ENCODE measurements around the gene ANKLE1. TPM values are rescaled to one million over a fixed set of nuclear protein-coding genes. Genes with fewer than 3 reads are reported as not detected.

ANKLE1 gene
- total RNA-seq, 2 donors from 2014 or later, result 1.2 TPM; not detected in 1

DNA sequence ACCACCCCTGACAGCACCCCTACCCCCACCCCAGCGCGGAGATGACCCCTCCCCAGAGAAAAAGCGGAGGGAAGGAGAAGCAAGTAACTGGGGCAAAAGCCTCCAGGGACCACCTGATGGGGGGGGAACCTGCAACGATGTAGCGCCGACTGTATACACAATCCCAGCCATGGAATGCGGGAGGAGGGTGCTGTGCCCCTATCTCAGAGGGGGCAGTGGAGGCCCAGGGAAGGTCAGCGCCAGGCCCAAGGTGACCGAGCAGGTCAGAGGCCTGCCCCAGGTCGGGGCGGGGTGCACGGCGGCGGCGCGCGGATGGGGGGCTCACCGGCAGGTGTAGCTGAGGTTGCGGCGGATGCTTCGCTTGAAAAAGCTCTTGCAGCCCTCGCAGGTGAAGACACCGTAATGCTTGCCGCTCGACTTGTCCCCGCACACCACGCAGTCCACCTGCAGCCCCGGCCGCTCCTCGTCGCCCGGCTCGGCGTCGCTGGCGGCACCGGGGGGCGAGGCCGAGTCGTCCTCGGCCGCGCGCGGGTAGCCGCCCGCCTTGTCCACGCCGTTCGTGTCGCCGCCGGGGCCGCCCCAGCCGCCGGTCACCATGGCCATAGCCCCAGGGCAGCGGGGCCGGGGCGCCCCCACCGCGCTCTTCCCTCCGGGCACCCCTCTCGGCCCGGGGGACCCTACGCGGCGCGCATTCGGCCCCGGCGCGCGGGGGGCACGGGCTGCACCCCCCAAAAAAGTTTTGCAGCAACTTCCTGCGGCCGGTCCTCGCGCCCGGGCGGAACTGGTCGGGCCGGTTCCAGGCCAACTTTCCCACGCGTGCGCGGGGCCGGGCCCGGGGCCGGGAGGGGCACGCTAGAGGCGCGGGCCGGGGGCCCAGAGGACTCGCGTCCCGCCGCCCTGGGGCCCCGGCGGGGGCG, 36.8 kb upstream of the ANKLE1 start:
- peaks cover 18 to 40% of the 10 kb centered on the region in 2 donors for H3K4me1 ChIP-seq (ENCODE audit: control insufficient read depth in 1 of 2, low read depth in 2 of 2)
- H3K4me3 ChIP-seq, result peak overlapping the region; percentile 84
- DNase-seq (ENCODE audit: low spot score), result no peak
- no peaks in the 10 kb centered on the region for H3K27me3 ChIP-seq (replicated peaks; ENCODE audit: insufficient read depth)
- TF ChIP-seq, protein P1, sequence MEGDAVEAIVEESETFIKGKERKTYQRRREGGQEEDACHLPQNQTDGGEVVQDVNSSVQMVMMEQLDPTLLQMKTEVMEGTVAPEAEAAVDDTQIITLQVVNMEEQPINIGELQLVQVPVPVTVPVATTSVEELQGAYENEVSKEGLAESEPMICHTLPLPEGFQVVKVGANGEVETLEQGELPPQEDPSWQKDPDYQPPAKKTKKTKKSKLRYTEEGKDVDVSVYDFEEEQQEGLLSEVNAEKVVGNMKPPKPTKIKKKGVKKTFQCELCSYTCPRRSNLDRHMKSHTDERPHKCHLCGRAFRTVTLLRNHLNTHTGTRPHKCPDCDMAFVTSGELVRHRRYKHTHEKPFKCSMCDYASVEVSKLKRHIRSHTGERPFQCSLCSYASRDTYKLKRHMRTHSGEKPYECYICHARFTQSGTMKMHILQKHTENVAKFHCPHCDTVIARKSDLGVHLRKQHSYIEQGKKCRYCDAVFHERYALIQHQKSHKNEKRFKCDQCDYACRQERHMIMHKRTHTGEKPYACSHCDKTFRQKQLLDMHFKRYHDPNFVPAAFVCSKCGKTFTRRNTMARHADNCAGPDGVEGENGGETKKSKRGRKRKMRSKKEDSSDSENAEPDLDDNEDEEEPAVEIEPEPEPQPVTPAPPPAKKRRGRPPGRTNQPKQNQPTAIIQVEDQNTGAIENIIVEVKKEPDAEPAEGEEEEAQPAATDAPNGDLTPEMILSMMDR (IDR thresholded peaks at IDR 0.05), result no peak
- no peaks in the 10 kb centered on the region for H3K9me3 ChIP-seq
- H3K27ac ChIP-seq, result peak overlapping the region; percentile 75 to 87
- peaks cover 6% of the 10 kb centered on the region for H3K36me3 ChIP-seq
- no peak for ATAC-seq (ENCODE audit: insufficient number of reproducible peaks, low FRiP score, low read depth)

- TF ChIP-seq, protein P1 (IDR thresholded peaks at IDR 0.05), result no peak
- H3K27ac ChIP-seq, result peak within 1 kb of the TSS; percentile 75 to 87
- H3K36me3 ChIP-seq, result peaks cover 4% of the 10 kb centered on the region
- peaks cover 18 to 40% of the 10 kb centered on the region in 2 donors for H3K4me1 ChIP-seq (ENCODE audit: control insufficient read depth in 1 of 2, low read depth in 2 of 2)
- ATAC-seq (ENCODE audit: insufficient number of reproducible peaks, low FRiP score, low read depth) (no peak), DNase-seq (ENCODE audit: low spot score) (no peak)
- H3K4me3 ChIP-seq, result peak within 1 kb of the TSS; percentile 86
- H3K9me3 ChIP-seq, result no peaks in the 10 kb centered on the region
- no peaks in the 10 kb centered on the region for H3K27me3 ChIP-seq (replicated peaks; ENCODE audit: insufficient read depth)
Measured at GRCh38 chr19:17245535-17245984, 36.1 kb upstream of the ANKLE1 start, which contains the start of gene NR2F6. Gene NR2F6, minus strand, starts transcription at chr19:17245919. Its CDS starts 699 bp downstream, at chr19:17245220.

DNA sequence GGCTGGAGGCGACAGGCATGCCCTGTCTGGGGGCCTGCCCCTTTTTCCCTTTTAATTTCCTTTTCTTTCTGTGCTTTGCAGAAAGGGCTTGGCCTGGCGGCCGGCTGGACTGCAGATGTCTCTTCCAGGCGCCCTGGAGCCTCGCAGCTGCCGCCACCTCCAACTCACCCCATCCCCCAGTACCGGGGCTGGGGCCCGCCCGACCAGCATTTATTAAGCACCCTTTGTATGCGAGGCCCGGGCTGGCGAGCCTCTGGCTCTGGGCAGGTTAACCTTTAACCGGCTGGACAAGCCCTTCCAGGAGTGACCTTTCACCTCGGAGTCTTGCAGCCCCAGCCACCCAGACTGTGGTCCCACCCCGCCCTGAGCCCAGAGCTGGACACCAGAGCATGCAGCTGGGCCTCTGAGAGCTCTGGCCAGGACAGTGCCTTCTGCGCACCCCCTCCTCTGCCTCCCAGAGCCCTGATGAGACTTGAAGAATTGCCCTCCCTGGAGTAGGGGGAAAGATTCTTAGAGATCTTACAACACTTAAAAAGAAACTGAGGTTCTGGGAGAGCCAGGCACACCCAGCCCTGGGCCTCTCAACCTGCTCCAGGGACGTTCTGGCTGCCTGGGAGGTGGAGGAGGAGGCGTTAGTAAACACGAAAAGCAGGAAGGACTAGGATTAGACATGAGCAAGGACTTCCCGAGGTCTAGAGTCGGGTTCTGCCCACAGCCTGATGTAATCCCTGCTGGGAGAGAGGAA, 34.8 kb upstream of the ANKLE1 start:
- H3K27ac ChIP-seq, result peak overlapping the region; percentile 65 to 76
- no peaks in the 10 kb centered on the region for H3K27me3 ChIP-seq (replicated peaks; ENCODE audit: insufficient read depth)
- H3K36me3 ChIP-seq, result no peaks in the 10 kb centered on the region
- ATAC-seq (ENCODE audit: insufficient number of reproducible peaks, low FRiP score, low read depth), result no peak
- H3K4me3 ChIP-seq, result peak overlapping the region; percentile 86
- H3K9me3 ChIP-seq, result no peaks in the 10 kb centered on the region
- no peak for DNase-seq (ENCODE audit: low spot score)
- TF ChIP-seq, protein P1 (IDR thresholded peaks at IDR 0.05), result no peak
- peaks cover 11 to 31% of the 10 kb centered on the region in 2 donors for H3K4me1 ChIP-seq (ENCODE audit: control insufficient read depth in 1 of 2, low read depth in 2 of 2)

- TF ChIP-seq, protein P1 (IDR thresholded peaks at IDR 0.05), result no peak
- Histone ChIP-seq H3K36me3 (no peaks in the 10 kb centered on the region), H3K27me3 (replicated peaks; ENCODE audit: insufficient read depth) (no peaks in the 10 kb centered on the region), H3K27ac (no peak overlapping the region), H3K4me3 (no peak overlapping the region), H3K4me1 (ENCODE audit: control insufficient read depth in 1 of 2, low read depth in 2 of 2) (peaks cover 0 to 18% of the 10 kb centered on the region in 2 donors), H3K9me3 (no peaks in the 10 kb centered on the region)
- ATAC-seq (ENCODE audit: insufficient number of reproducible peaks, low FRiP score, low read depth), result no peak
- DNase-seq (ENCODE audit: low spot score), result no peak
Measured at GRCh38 chr19:17248011-17248776, 33.5 kb upstream of the ANKLE1 start.

Measured in thoracic aorta (tissue), 2 donors.